H1 (cell line): Measurements from ENCODE around the gene DHX58. TPM values are rescaled to one million over a fixed set of nuclear protein-coding genes. Genes with fewer than 3 reads are reported as not detected.

Experiments
- CTCF ChIA-PET: fragments of 300-600 bp; sonication (Branson Sonifier 250); formaldehyde crosslinking; loops from one replicate; lab custom pipeline; 2021; ENCODE audit not compliant: partially characterized antibody; lab: Charles Lee
- POLR2A ChIA-PET: fragments of 300-600 bp; sonication (Branson Sonifier 250); formaldehyde crosslinking; loops from one replicate; lab custom pipeline; 2021; ENCODE audit warnings: inconsistent platforms; ENCODE audit not compliant: partially characterized antibody; lab: Charles Lee
- DNase-seq, 2 experiments: peaks; one replicate each; pipeline versions ENCODE4 v3.0.0 to v3.0.0-alpha.2; 2010 to 2022; ENCODE audit warnings: low spot score in 2 of 2, low read depth in 1 of 2, mixed read lengths in 1 of 2
- FAIRE-seq: peaks from 2 replicates; lab custom pipeline; 2011; peaks lifted over from hg19 to GRCh38; lab: Jason Lieb, UNC
- H2AFZ ChIP-seq: 2 replicates; pipeline ENCODE4 v1.8.1; 2012; ENCODE audit warnings: low read length, inconsistent platforms
- H2AK5ac ChIP-seq: 2 replicates; pipeline ENCODE4 v1.6.1; 2013; ENCODE audit warnings: low read depth, low read length
- H2BK120ac ChIP-seq: replicated peaks from 2 replicates; pipeline ENCODE3; 2013; ENCODE audit warnings: low read depth, low read length, inconsistent platforms
- H2BK12ac ChIP-seq: 2 replicates; pipeline ENCODE4 v1.6.1; 2013; ENCODE audit warnings: low read depth, low read length
- H2BK15ac ChIP-seq: 2 replicates; pipeline ENCODE4 v1.6.1; 2013; ENCODE audit warnings: low read length
- H2BK20ac ChIP-seq: 2 replicates; pipeline ENCODE4 v1.6.1; 2013; ENCODE audit warnings: low read length
- H2BK5ac ChIP-seq: 2 replicates; pipeline ENCODE4 v1.6.1; 2013; ENCODE audit warnings: low read depth, low read length
- H3K14ac ChIP-seq: 2 replicates; pipeline ENCODE4 v1.6.1; 2013; ENCODE audit warnings: inconsistent platforms; ENCODE audit not compliant: insufficient read length
- H3K18ac ChIP-seq: 2 replicates; pipeline ENCODE4 v1.6.1; 2013; ENCODE audit warnings: low read length; ENCODE audit errors: extremely low read depth
- H3K23ac ChIP-seq: 2 replicates; pipeline ENCODE4 v1.6.1; 2013; ENCODE audit warnings: inconsistent platforms; ENCODE audit not compliant: insufficient read length
- H3K23me2 ChIP-seq: 2 replicates; pipeline ENCODE4 v1.6.1; 2013; ENCODE audit warnings: low read depth, low read length
- H3K27ac ChIP-seq: 2 replicates; pipeline ENCODE4 v1.6.1; 2011; ENCODE audit warnings: low read depth, low read length, inconsistent platforms
- H3K27me3 ChIP-seq, 4 experiments: replicated peaks in 1 of 4; 1 replicate in 1 of 4; 2 replicates in 3 of 4; pipeline versions ENCODE4 v1.6.1 to v1.8.1; 2011 to 2013; ENCODE audit warnings: low read length in 3 of 4, mild to moderate bottlenecking in 3 of 4, inconsistent platforms in 2 of 4, mixed read lengths in 2 of 4, moderate library complexity in 1 of 4; ENCODE audit not compliant: control insufficient read depth in 3 of 4, insufficient read depth in 3 of 4; ENCODE audit errors: extremely low read depth in 1 of 4
- H3K36me3 ChIP-seq, 4 experiments: 2 replicates each; pipeline versions ENCODE4 v1.6.1 to v1.8.1; 2011 to 2013; ENCODE audit warnings: mild to moderate bottlenecking in 4 of 4, low read length in 3 of 4, moderate library complexity in 2 of 4, control low read depth in 1 of 4, inconsistent platforms in 1 of 4; ENCODE audit not compliant: insufficient read depth in 4 of 4, control insufficient read depth in 2 of 4
- H3K4ac ChIP-seq: replicated peaks from 2 replicates; pipeline ENCODE3; 2013; ENCODE audit warnings: low read length, low read depth, mixed read lengths, inconsistent platforms; ENCODE audit not compliant: insufficient read length
- H3K4me1 ChIP-seq, 4 experiments: replicated peaks in 1 of 4; 1 replicate in 1 of 4; 2 replicates in 3 of 4; pipeline versions ENCODE4 v1.6.1 to v1.8.1; 2011 to 2013; ENCODE audit warnings: low read length in 3 of 4, inconsistent platforms in 2 of 4, mixed read lengths in 1 of 4; ENCODE audit not compliant: insufficient read depth in 4 of 4, control insufficient read depth in 3 of 4
- H3K4me2 ChIP-seq, 2 experiments: 2 replicates each; pipeline versions ENCODE4 v1.6.1 to v1.8.1; 2011 to 2013; ENCODE audit warnings: low read depth in 2 of 2, low read length in 2 of 2, control low read depth in 1 of 2, inconsistent platforms in 1 of 2, mild to moderate bottlenecking in 1 of 2; ENCODE audit not compliant: insufficient read depth in 1 of 2
- H3K4me3 ChIP-seq, 4 experiments: fragments of 200-600, 300-600 bp in 1 of 4; sonication (generic), shearing (Covaris generic), sonication (Bioruptor Twin) in 1 of 4; 2 replicates each; pipeline versions ENCODE4 v1.5.1 to v1.8.1; 2011 to 2016; ENCODE audit warnings: low read length in 4 of 4, low read depth in 3 of 4, control low read depth in 2 of 4, inconsistent platforms in 2 of 4, mild to moderate bottlenecking in 2 of 4, mixed read lengths in 1 of 4, moderate library complexity in 1 of 4; ENCODE audit not compliant: insufficient read depth in 2 of 4; ENCODE audit errors: extremely low read depth in 1 of 4
- H3K56ac ChIP-seq: replicated peaks from 2 replicates; pipeline ENCODE3; 2013; ENCODE audit warnings: low read depth, mild to moderate bottlenecking, mixed read lengths, low read length, inconsistent platforms; ENCODE audit not compliant: insufficient read length
- H3K79me1 ChIP-seq: 2 replicates; pipeline ENCODE4 v1.6.1; 2013; ENCODE audit warnings: low read depth, low read length, control low read depth
- H3K79me2 ChIP-seq, 2 experiments: 2 replicates each; pipeline versions ENCODE4 v1.6.1 to v1.8.1; 2012 to 2013; ENCODE audit warnings: low read length in 2 of 2, mild to moderate bottlenecking in 2 of 2, inconsistent platforms in 1 of 2; ENCODE audit not compliant: insufficient read depth in 2 of 2, control insufficient read depth in 1 of 2
- H3K9ac ChIP-seq, 4 experiments: replicated peaks in 1 of 4; 1 replicate in 1 of 4; 2 replicates in 3 of 4; pipeline versions ENCODE4 v1.6.1 to v1.8.1; 2011 to 2013; ENCODE audit warnings: low read depth in 3 of 4, low read length in 3 of 4, control low read depth in 2 of 4, mild to moderate bottlenecking in 2 of 4, moderate library complexity in 2 of 4, inconsistent platforms in 1 of 4; ENCODE audit errors: extremely low read depth in 1 of 4
- H3K9me3 ChIP-seq, 2 experiments: 2 replicates each; pipeline versions ENCODE4 v1.6.1 to v1.8.1; 2012 to 2013; ENCODE audit warnings: mild to moderate bottlenecking in 2 of 2, moderate library complexity in 2 of 2, control low read depth in 1 of 2, inconsistent platforms in 1 of 2, low read depth in 1 of 2, low read length in 1 of 2, mixed read lengths in 1 of 2; ENCODE audit not compliant: insufficient read depth in 2 of 2
- H4K20me1 ChIP-seq, 2 experiments: replicated peaks in 1 of 2; 2 replicates each; pipeline versions ENCODE3 to v1.8.1; 2011 to 2013; ENCODE audit warnings: inconsistent platforms in 2 of 2, low read length in 2 of 2, mild to moderate bottlenecking in 1 of 2; ENCODE audit not compliant: insufficient read depth in 2 of 2, control insufficient read depth in 1 of 2
- H4K5ac ChIP-seq: 2 replicates; pipeline ENCODE4 v1.6.1; 2013; ENCODE audit warnings: low read length, low read depth, mixed read lengths, inconsistent platforms; ENCODE audit not compliant: insufficient read length
- H4K8ac ChIP-seq: 2 replicates; pipeline ENCODE4 v1.8.0; 2013; ENCODE audit warnings: mild to moderate bottlenecking, moderate library complexity, low read length, inconsistent platforms; ENCODE audit not compliant: insufficient read depth; ENCODE audit errors: extremely low read depth
- H4K91ac ChIP-seq: replicated peaks from 2 replicates; pipeline ENCODE3; 2013; ENCODE audit warnings: low read length, mixed read lengths, inconsistent platforms; ENCODE audit not compliant: insufficient read length
- HDAC2 ChIP-seq, 2 experiments: fragments of 300-600 bp in 1 of 2; sonication (generic) in 1 of 2; IDR thresholded peaks; 2 replicates each; pipeline ENCODE4 v1.6.1; 2011 to 2012; ENCODE audit warnings: low read depth in 2 of 2, low read length in 2 of 2, mild to moderate bottlenecking in 2 of 2, moderate library complexity in 2 of 2, borderline replicate concordance in 1 of 2, inconsistent platforms in 1 of 2
- RAD21 ChIP-seq, 2 experiments: IDR thresholded peaks in 1 of 2; conservative IDR thresholded peaks in 1 of 2; 2 replicates each; pipeline ENCODE4 v1.6.1; 2011; ENCODE audit warnings: low read depth in 2 of 2, low read length in 2 of 2, improper control_type of control experiment in 1 of 2, inconsistent platforms in 1 of 2, mild to moderate bottlenecking in 1 of 2, moderate library complexity in 1 of 2
- TAF1 ChIP-seq: IDR thresholded peaks from 2 replicates; pipeline ENCODE4 v1.6.1; 2011; ENCODE audit warnings: mild to moderate bottlenecking, low read depth, low read length
- WGBS, 2 experiments: shearing (Covaris generic) in 1 of 2; methylation state at CpG; one replicate each; pipeline versions ENCODE4 v1.1.6 to v1.1.7; 2013 to 2015; ENCODE audit warnings: low lambda C conversion rate in 2 of 2, mixed read lengths in 2 of 2, inconsistent platforms in 1 of 2, low coverage in 1 of 2, missing lambda C conversion rate in 1 of 2; ENCODE audit not compliant: insufficient replicate concordance in 2 of 2, insufficient coverage in 1 of 2, insufficient read length in 1 of 2; ENCODE audit errors: extremely low coverage in 1 of 2, missing lambda C conversion rate in 1 of 2; 5-methylcytosine and 5-hydroxymethylcytosine counted together
- polyA plus RNA-seq, 7 experiments: library from polyadenylated mRNA; depleted of rRNA in 3 of 7; stranded (reverse) in 5 of 7; unstranded in 2 of 7; fragments of >200 nt in 5 of 7; fragments of 200-250 nt in 2 of 7; gene quantifications; 1 replicate in 5 of 7; 2 replicates in 1 of 7; 4 replicates in 1 of 7; pipeline versions ENCODE4 v1.2.1 to v1.2.3, GENCODE V29; 2011 to 2013; ENCODE audit warnings: missing spikeins in 2 of 7, mixed read lengths in 2 of 7
- total RNA-seq: library from RNA; stranded (reverse); fragmentation: NEBNext Ultra II Directional; extraction: Animal tissue kit (Norgen Biotek cat#: 25700); gene quantifications from 2 replicates; pipeline ENCODE4 v1.2.1, GENCODE V29; 2021
- TF ChIP-seq, protein P1 (sequence below): IDR thresholded peaks from 2 replicates; pipeline ENCODE4 v1.6.1; 2012; ENCODE audit warnings: low read length, inconsistent platforms

The DHX58 gene
- total and polyA plus RNA-seq, 2 of the 8 experiments (the other 6 are each of a cell fraction or from before 2014, with no cell fraction given) = 5.6 to 9.9 TPM

- Histone ChIP-seq H3K79me1 (no peaks in the 10 kb centered on the region), H2AK5ac (no peak overlapping the region), H3K27ac (no peak overlapping the region), H3K9me3 (no peaks in the 10 kb centered on the region), H3K4me2 (no peak overlapping the region), H3K36me3 (no peaks in the 10 kb centered on the region), H2BK120ac (no peak overlapping the region), H4K20me1 (no peaks in the 10 kb centered on the region), H3K23ac (no peak overlapping the region), H3K4me1 (peaks cover 0 to 4% (median 3%) of the 10 kb centered on the region in 4 experiments; a peak in 3 of 7 replicates), H3K56ac (no peak overlapping the region), H3K79me2 (no peaks in the 10 kb centered on the region), H3K27me3 (no peaks in the 10 kb centered on the region), H4K8ac (peak overlapping the region; percentile 62; the same call in 1 of the 2 replicates), H3K4me3 (no peak overlapping the region), H3K23me2 (no peaks in the 10 kb centered on the region), H3K9ac (no peak overlapping the region), H3K4ac (no peak overlapping the region), H3K18ac (no peak overlapping the region), H4K5ac (no peak overlapping the region), H2BK20ac (no peak overlapping the region), H2BK15ac (no peak overlapping the region), H4K91ac (no peak overlapping the region), H3K14ac (no peak overlapping the region), H2BK12ac (peak overlapping the region; percentile 43; the same call in 1 of the 2 replicates), H2AFZ (no peak overlapping the region), H2BK5ac (no peak overlapping the region)
- no peak for FAIRE-seq
- ChIA-PET CTCF (interaction anchor here (0.6 to 2.9 kb wide), 3 partner anchors 12 to 43 kb away, joined by 3 to 32 read pairs (median 3); no protein-coding TSS in a partner anchor), POLR2A (interaction anchor here (0.7 to 1.0 kb wide), 2 partner anchors 14 to 116 kb away, joined by 3 read pairs; partner anchors contain the start of gene GHDC)
- 90% methylated on average over 8 of the region's 8 CpGs; no CpG with 5 or more reads in 1 of the 2 experiments for WGBS, 2 experiments
- TF ChIP-seq, protein P1, sequence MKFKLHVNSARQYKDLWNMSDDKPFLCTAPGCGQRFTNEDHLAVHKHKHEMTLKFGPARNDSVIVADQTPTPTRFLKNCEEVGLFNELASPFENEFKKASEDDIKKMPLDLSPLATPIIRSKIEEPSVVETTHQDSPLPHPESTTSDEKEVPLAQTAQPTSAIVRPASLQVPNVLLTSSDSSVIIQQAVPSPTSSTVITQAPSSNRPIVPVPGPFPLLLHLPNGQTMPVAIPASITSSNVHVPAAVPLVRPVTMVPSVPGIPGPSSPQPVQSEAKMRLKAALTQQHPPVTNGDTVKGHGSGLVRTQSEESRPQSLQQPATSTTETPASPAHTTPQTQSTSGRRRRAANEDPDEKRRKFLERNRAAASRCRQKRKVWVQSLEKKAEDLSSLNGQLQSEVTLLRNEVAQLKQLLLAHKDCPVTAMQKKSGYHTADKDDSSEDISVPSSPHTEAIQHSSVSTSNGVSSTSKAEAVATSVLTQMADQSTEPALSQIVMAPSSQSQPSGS = no peak
- TF ChIP-seq HDAC2 (IDR thresholded peaks at IDR 0.05; ENCODE audit: borderline replicate concordance in 1 of 2, low read depth in 2 of 2, low read length in 2 of 2) = no peak
- TF ChIP-seq TAF1 = no peak
- TF ChIP-seq RAD21 (IDR thresholded peaks at IDR 0.05 in 1 of 2, conservative IDR thresholded peaks at IDR 0.05 in 1 of 2; ENCODE audit: low read depth in 2 of 2, low read length in 2 of 2) = no peak
- DNase-seq = no peak
These were observed 34.0 kb downstream of the DHX58 start for GRCh38 chr17:42078396-42079043.
